Liver (tissue), 9 donors: ENCODE data around the gene ALDH8A1. TPM values are rescaled to one million over a fixed set of nuclear protein-coding genes. Genes with fewer than 3 reads are reported as not detected.

Experiments
- DNase-seq: peaks from one replicate; pipeline ENCODE4 v3.0.0-alpha.2; 2017; ENCODE audit warnings: low spot score
- H3K27ac ChIP-seq, 2 donors: one replicate each; pipeline ENCODE4 v1.7.0; 2013; ENCODE audit warnings: inconsistent platforms in 2 of 2, low read length in 2 of 2, control low read depth in 1 of 2, low read depth in 1 of 2, mild to moderate bottlenecking in 1 of 2
- H3K27me3 ChIP-seq, 4 donors: one replicate each; pipeline versions ENCODE4 v1.6.1 to v1.7.0; 2013; ENCODE audit warnings: low read length in 3 of 4, inconsistent platforms in 1 of 4, mild to moderate bottlenecking in 1 of 4, moderate library complexity in 1 of 4; ENCODE audit not compliant: control insufficient read depth in 4 of 4, insufficient read depth in 4 of 4
- H3K36me3 ChIP-seq, 4 donors: one replicate each; pipeline versions ENCODE4 v1.6.1 to v1.7.0; 2013; ENCODE audit warnings: low read length in 3 of 4, mild to moderate bottlenecking in 3 of 4, low read depth in 1 of 4, moderate library complexity in 1 of 4; ENCODE audit not compliant: control insufficient read depth in 4 of 4, insufficient read depth in 3 of 4
- H3K4me1 ChIP-seq, 4 donors: one replicate each; pipeline versions ENCODE4 v1.6.1 to v1.7.0; 2013; ENCODE audit warnings: low read length in 3 of 4, mild to moderate bottlenecking in 3 of 4, moderate library complexity in 1 of 4; ENCODE audit not compliant: control insufficient read depth in 4 of 4, insufficient read depth in 4 of 4
- H3K4me3 ChIP-seq, 3 donors: one replicate each; pipeline versions ENCODE4 v1.6.1 to v1.7.0; 2013; ENCODE audit warnings: low read length in 3 of 3, control low read depth in 1 of 3, low read depth in 1 of 3, mild to moderate bottlenecking in 1 of 3
- H3K9ac ChIP-seq, 2 donors: one replicate each; pipeline ENCODE4 v1.7.0; 2013; ENCODE audit warnings: low read length in 2 of 2, mild to moderate bottlenecking in 2 of 2, moderate library complexity in 2 of 2, control low read depth in 1 of 2, low read depth in 1 of 2
- H3K9me3 ChIP-seq, 4 donors: one replicate each; pipeline versions ENCODE4 v1.6.1 to v1.7.0; 2013; ENCODE audit warnings: low read length in 3 of 4; ENCODE audit not compliant: control insufficient read depth in 4 of 4
- CTCF ChIP-seq: fragments of 150-350 bp; IDR thresholded peaks from 2 replicates; pipeline ENCODE4 v1.5.1; 2017; ENCODE audit warnings: improper control_type of control experiment, low read depth, low read length; ENCODE audit not compliant: missing input control
- FOXA2 ChIP-seq: IDR thresholded peaks from 2 replicates; pipeline ENCODE4 v1.6.1; 2016; ENCODE audit warnings: antibody characterized with exemption
- HNF4A ChIP-seq, 2 donors: conservative IDR thresholded peaks; 2 replicates each; pipeline ENCODE4 v1.6.1; 2016; ENCODE audit warnings: antibody characterized with exemption in 2 of 2, mild to moderate bottlenecking in 2 of 2
- HNF4G ChIP-seq: IDR thresholded peaks from 2 replicates; pipeline ENCODE4 v1.6.1; 2016; ENCODE audit warnings: antibody characterized with exemption
- JUND ChIP-seq, 2 donors: IDR thresholded peaks; 2 replicates each; pipeline ENCODE4 v1.6.1; 2016; ENCODE audit warnings: antibody characterized with exemption in 2 of 2
- NR2F2 ChIP-seq: IDR thresholded peaks from 2 replicates; pipeline ENCODE4 v1.6.1; 2016; ENCODE audit warnings: antibody characterized with exemption
- RAD21 ChIP-seq, 2 donors: IDR thresholded peaks; 2 replicates each; pipeline ENCODE4 v1.6.1; 2016; ENCODE audit warnings: antibody characterized with exemption in 2 of 2, mild to moderate bottlenecking in 2 of 2
- REST ChIP-seq: IDR thresholded peaks from 2 replicates; pipeline ENCODE4 v1.6.1; 2016; ENCODE audit warnings: antibody characterized with exemption, mild to moderate bottlenecking
- RXRA ChIP-seq, 2 donors: IDR thresholded peaks; 2 replicates each; pipeline ENCODE4 v1.6.1; 2017 to 2018; ENCODE audit warnings: antibody characterized with exemption in 2 of 2, mild to moderate bottlenecking in 1 of 2
- WGBS: extraction: QIAGEN DNeasy Blood & Tissue Kit; methylation state at CpG from one replicate; pipeline ENCODE4 v1.1.7; 2013; 5-methylcytosine and 5-hydroxymethylcytosine counted together
- polyA plus RNA-seq, 2 donors: library from polyadenylated mRNA; stranded (reverse) in 1 of 2; unstranded in 1 of 2; fragments of 200-250 nt in 1 of 2; fragments of >200 nt in 1 of 2; fragmentation: Nextera tagmentation in 1 of 2; extraction: Ambion mirVana in 1 of 2; gene quantifications; one replicate each; pipeline versions ENCODE4 v1.2.1 to v1.2.3, GENCODE V29; 2013 to 2015
- total RNA-seq, 2 donors: library from RNA; depleted of rRNA; stranded (reverse); fragments of >200 nt; gene quantifications; one replicate each; pipeline ENCODE4 v1.2.3, GENCODE V29; 2014
- TF ChIP-seq, protein P1 (sequence below): IDR thresholded peaks from 2 replicates; pipeline ENCODE4 v1.6.1; 2016; ENCODE audit warnings: antibody characterized with exemption
- donor health status: healthy.
- donor health status: healthy.
- donor health status: healthy.
- donor health status: healthy.
- donor health status: healthy.

The ALDH8A1 gene
- total and polyA plus RNA-seq, 4 donors: 73.0 to 255 (median 107) TPM

GRCh38 chr6:134884752-134885151 is 65.1 kb downstream of the ALDH8A1 start:
- H3K36me3 ChIP-seq: no peaks in the 10 kb centered on the region
- no peaks in the 10 kb centered on the region for H3K9me3 ChIP-seq
- no peaks in the 10 kb centered on the region for H3K27me3 ChIP-seq
- TF ChIP-seq HNF4G: no peak
- TF ChIP-seq NR2F2: no peak
- WGBS: 97% methylated on average over 3 of the region's 3 CpGs
- no peak overlapping the region for H3K27ac ChIP-seq
- H3K9ac ChIP-seq: no peak overlapping the region
- H3K4me3 ChIP-seq: no peak overlapping the region
- H3K4me1 ChIP-seq: peaks cover 0 to 7% (median 2%) of the 10 kb centered on the region in 4 donors
- DNase-seq: no peak

GRCh38 chr6:134883314-134883713 is 66.6 kb downstream of the ALDH8A1 start:
- TF ChIP-seq REST (no peak), JUND (IDR thresholded peaks at IDR 0.05) (no peak), FOXA2 (no peak)
- TF ChIP-seq, protein P1, sequence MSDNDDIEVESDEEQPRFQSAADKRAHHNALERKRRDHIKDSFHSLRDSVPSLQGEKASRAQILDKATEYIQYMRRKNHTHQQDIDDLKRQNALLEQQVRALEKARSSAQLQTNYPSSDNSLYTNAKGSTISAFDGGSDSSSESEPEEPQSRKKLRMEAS: no peak
- H3K27ac ChIP-seq: no peak overlapping the region
- H3K4me3 ChIP-seq: no peak overlapping the region
- peaks cover 0 to 7% (median 2%) of the 10 kb centered on the region in 4 donors for H3K4me1 ChIP-seq
- DNase-seq: no peak
- no peaks in the 10 kb centered on the region for H3K27me3 ChIP-seq
- 15% methylated on average over 1 of the region's 1 CpG for WGBS
- no peaks in the 10 kb centered on the region for H3K36me3 ChIP-seq
- H3K9ac ChIP-seq: no peak overlapping the region
- H3K9me3 ChIP-seq: no peaks in the 10 kb centered on the region

DNA sequence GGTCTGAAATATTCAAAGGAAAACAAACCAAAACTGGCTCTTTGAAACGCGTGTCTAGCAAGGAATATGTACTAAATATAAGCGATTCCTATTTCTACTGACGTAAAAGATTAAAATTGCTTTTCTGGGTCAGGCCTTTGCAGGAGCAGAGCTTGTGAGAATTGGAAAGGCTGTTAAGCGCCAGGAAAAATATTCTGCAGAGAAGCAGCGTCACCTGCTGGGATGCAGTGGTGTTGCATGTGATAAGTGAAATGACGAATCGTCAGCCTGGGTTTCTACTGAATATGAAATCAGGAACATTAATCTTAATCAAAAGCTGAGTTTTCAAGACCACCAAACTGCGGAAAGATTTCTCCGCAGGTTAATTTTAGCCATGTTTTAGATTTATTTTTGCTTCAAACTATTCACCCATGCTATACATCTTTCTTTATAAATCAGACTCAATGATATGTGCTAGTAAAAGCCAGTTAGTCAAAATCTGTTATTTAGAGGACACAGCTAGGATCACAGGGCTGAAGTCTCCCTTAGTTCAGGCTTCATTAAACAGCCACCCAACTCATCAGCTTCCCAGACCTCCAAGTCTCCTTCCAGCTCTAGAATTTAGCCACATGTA is 67.4 kb downstream of the ALDH8A1 start:
- Histone ChIP-seq H3K9ac (no peak overlapping the region), H3K9me3 (no peaks in the 10 kb centered on the region), H3K4me3 (no peak overlapping the region), H3K4me1 (peaks cover 0 to 7% (median 2%) of the 10 kb centered on the region in 4 donors), H3K36me3 (no peaks in the 10 kb centered on the region), H3K27ac (no peak overlapping the region), H3K27me3 (no peaks in the 10 kb centered on the region)
- DNase-seq: no peak
- TF ChIP-seq CTCF (peak; percentile 99), NR2F2 (no peak), RAD21 (IDR thresholded peaks at IDR 0.05) (peak; percentile 100), FOXA2 (no peak), HNF4A (conservative IDR thresholded peaks at IDR 0.05) (peak in 1 of 2 donors; percentile 5), RXRA (IDR thresholded peaks at IDR 0.05) (peak in 1 of 2 donors; percentile 16)
- WGBS: 7% methylated on average over 10 of the region's 10 CpGs
